Measurements from ENCODE around the gene POMP. TPM values are rescaled to one million over a fixed set of nuclear protein-coding genes. Genes with fewer than 3 reads are reported as not detected.

Gene POMP
- total RNA-seq, 1 experiment from 2014 or later = 102 TPM

- Mint-ChIP-seq H3K4me1 (peaks cover 12 to 14% of the 10 kb centered on the region in 2 experiments), H3K4me3 (peak overlapping the region; percentile 92), H3K27me3 (ENCODE audit: low read depth) (peaks cover 34% of the 10 kb centered on the region), H3K9me3 (no peaks in the 10 kb centered on the region; a peak in 1 of 5 replicates), H3K36me3 (ENCODE audit: insufficient read depth in 1 of 3, low read depth in 3 of 3) (no peaks in the 10 kb centered on the region; a peak in 1 of 7 replicates), H3K27ac (peak overlapping the region in 2 of 3 experiments; percentile 21 to 71; a peak in 3 of 7 replicates)
- Histone ChIP-seq H2BK5ac (ENCODE audit: insufficient read length, low read length) (no peak overlapping the region), H3K23me2 (ENCODE audit: insufficient read length, low read depth, low read length, poor library complexity, severe bottlenecking) (peaks cover 4% of the 10 kb centered on the region), H2BK12ac (ENCODE audit: insufficient read length, low read depth, low read length) (no peak overlapping the region), H3K79me2 (ENCODE audit: insufficient read depth, low read length) (no peaks in the 10 kb centered on the region), H3K27me3 (ENCODE audit: insufficient read depth, low read length) (no peaks in the 10 kb centered on the region; the same call in 1 of the 2 replicates), H3K18ac (ENCODE audit: insufficient read length, low read depth, low read length) (no peak overlapping the region), H3K9me3 (ENCODE audit: control insufficient read depth, low read depth, low read length) (no peaks in the 10 kb centered on the region), H2AK5ac (ENCODE audit: insufficient read length, low read length) (no peak overlapping the region), H3K79me1 (ENCODE audit: insufficient read depth, low read depth, low read length, poor library complexity, severe bottlenecking) (no peaks in the 10 kb centered on the region), H3K23ac (ENCODE audit: insufficient read length, low read depth, low read length) (no peak overlapping the region), H2BK15ac (ENCODE audit: low read depth, low read length) (no peak overlapping the region), H3K4me1 (ENCODE audit: insufficient read depth, low read length) (no peaks in the 10 kb centered on the region), H3K4ac (ENCODE audit: low read depth, low read length) (no peak overlapping the region), H2BK120ac (ENCODE audit: low read depth, low read length, poor library complexity, severe bottlenecking) (no peak overlapping the region), H4K8ac (replicated peaks; ENCODE audit: insufficient read length, low read depth, low read length) (no peak overlapping the region), H4K5ac (ENCODE audit: insufficient read length, low read depth, low read length) (no peak overlapping the region), H3K56ac (ENCODE audit: insufficient read length, low read depth, low read length) (no peak overlapping the region), H3K4me2 (ENCODE audit: insufficient read depth, insufficient read length, low read length) (peak overlapping the region; percentile 68), H3T11ph (ENCODE audit: low read length) (no peak overlapping the region), H2AFZ (ENCODE audit: low read length) (no peak overlapping the region), H4K20me1 (ENCODE audit: control insufficient read depth, insufficient read depth, insufficient read length) (no peaks in the 10 kb centered on the region), H3K27ac (ENCODE audit: insufficient read length, low read depth, low read length) (no peak overlapping the region), H2BK20ac (ENCODE audit: low read depth, low read length, poor library complexity, severe bottlenecking) (no peak overlapping the region), H3K14ac (ENCODE audit: insufficient read depth, low read length) (no peak overlapping the region; the same call in 1 of the 2 replicates), H4K91ac (ENCODE audit: insufficient read length, low read depth, low read length) (no peak overlapping the region), H3K9ac (ENCODE audit: extremely low read depth, insufficient read length, low read length) (no peak overlapping the region)
- TF ChIP-seq, protein P1, sequence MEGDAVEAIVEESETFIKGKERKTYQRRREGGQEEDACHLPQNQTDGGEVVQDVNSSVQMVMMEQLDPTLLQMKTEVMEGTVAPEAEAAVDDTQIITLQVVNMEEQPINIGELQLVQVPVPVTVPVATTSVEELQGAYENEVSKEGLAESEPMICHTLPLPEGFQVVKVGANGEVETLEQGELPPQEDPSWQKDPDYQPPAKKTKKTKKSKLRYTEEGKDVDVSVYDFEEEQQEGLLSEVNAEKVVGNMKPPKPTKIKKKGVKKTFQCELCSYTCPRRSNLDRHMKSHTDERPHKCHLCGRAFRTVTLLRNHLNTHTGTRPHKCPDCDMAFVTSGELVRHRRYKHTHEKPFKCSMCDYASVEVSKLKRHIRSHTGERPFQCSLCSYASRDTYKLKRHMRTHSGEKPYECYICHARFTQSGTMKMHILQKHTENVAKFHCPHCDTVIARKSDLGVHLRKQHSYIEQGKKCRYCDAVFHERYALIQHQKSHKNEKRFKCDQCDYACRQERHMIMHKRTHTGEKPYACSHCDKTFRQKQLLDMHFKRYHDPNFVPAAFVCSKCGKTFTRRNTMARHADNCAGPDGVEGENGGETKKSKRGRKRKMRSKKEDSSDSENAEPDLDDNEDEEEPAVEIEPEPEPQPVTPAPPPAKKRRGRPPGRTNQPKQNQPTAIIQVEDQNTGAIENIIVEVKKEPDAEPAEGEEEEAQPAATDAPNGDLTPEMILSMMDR (conservative IDR thresholded peaks at IDR 0.05) = no peak
- no CpG with 5 or more reads among the region's 15 CpGs for WGBS (ENCODE audit: extremely low coverage, insufficient read length, low lambda C conversion rate)
- no peak for DNase-seq
These were observed 60.5 kb downstream of the POMP start for GRCh38 chr13:28719227-28720055.

Data from H9 (cell line).